Smooth muscle cell of bladder (primary cell): ENCODE results near the gene ETFRF1. TPM values are rescaled to one million over a fixed set of nuclear protein-coding genes. Genes with fewer than 3 reads are reported as not detected.

ENCODE experiments used
- total RNA-seq: library from RNA; depleted of rRNA; stranded (reverse); fragments of >200 nt; gene quantifications from 2 replicates; pipeline ENCODE4 v1.2.3, GENCODE V29; 2014

Gene ETFRF1
- 15.4 and 24.3 TPM in 2 replicates for total RNA-seq

GRCh38 chr12:25195056-25195971 lies at the start of gene ETFRF1, which contains the start of gene DNAI7:
Gene ETFRF1, plus strand, starts transcription at chr12:25195237. Its CDS starts 8,720 bp downstream, at chr12:25203957.
Gene DNAI7, minus strand, starts transcription at chr12:25195160. Its CDS starts 82 bp downstream, at chr12:25195078.

GRCh38 chr12:25250744-25251730 lies 56.0 kb downstream of the ETFRF1 start, which contains the start of gene KRAS:
Gene KRAS, minus strand, starts transcription at chr12:25250929.

Other genes starting within 250 kb of the ETFRF1 start
- gene BCAT1, start 246.1 kb upstream of the ETFRF1 start, total RNA-seq = 136 and 189 TPM in 2 replicates
- gene DNAI7, start 77 bp upstream of the ETFRF1 start, total RNA-seq = 0.18 and 0.43 TPM in 2 replicates
- 9.7 and 10.8 TPM in 2 replicates for gene KRAS, start 55.7 kb downstream of the ETFRF1 start, total RNA-seq